HepG2 (cell line): ENCODE measurements around the gene ARHGEF10L. TPM values are rescaled to one million over a fixed set of nuclear protein-coding genes. Genes with fewer than 3 reads are reported as not detected.

Experiments used
- ATAC-seq: fragments of 200-7000 bp; cut with Tn5 transposase; 3 replicates; pipeline ENCODE4 v1.9.1; 2020; ENCODE audit warnings: mild to moderate bottlenecking, moderate library complexity
- BruUV-seq: library from RNA; stranded (reverse); fragments of 400-500 nt; replicated peaks from 2 replicates; lab custom pipeline; 2021; lab: Mats Ljungman, UMichigan
- CTCF ChIA-PET: fragments of 300-600 bp; formaldehyde crosslinking; extraction: SDS; loops from one replicate; lab custom pipeline; 2021; ENCODE audit warnings: low total read pairs, inconsistent platforms, low intra/inter-chr PET ratio; lab: Yijun Ruan, JAX
- POLR2A ChIA-PET: fragments of 350-600 bp; sonication (Branson Sonifier 250); formaldehyde crosslinking; loops from one replicate; lab custom pipeline; 2020; ENCODE audit warnings: antibody characterized with exemption, inconsistent platforms; lab: Yijun Ruan, JAX
- DNase-seq: peaks from one replicate; pipeline ENCODE4 v3.0.0-alpha.2; 2015; ENCODE audit warnings: low spot score
- FAIRE-seq: peaks from 3 replicates; lab custom pipeline; 2011; peaks lifted over from hg19 to GRCh38; lab: Jason Lieb, UNC
- H2AFZ ChIP-seq: one replicate; pipeline ENCODE4 v1.6.1; 2011; ENCODE audit warnings: low read length, inconsistent platforms
- H3K27ac ChIP-seq: fragments of 300-600 bp; 3 replicates; pipeline ENCODE4 v1.8.0; 2011; ENCODE audit warnings: mixed run types, mild to moderate bottlenecking, mixed read lengths, low read length, inconsistent platforms; ENCODE audit not compliant: insufficient read depth; ENCODE audit errors: extremely low read length
- H3K27me3 ChIP-seq, 2 experiments: fragments of 200-600 bp in 1 of 2; 2 replicates in 1 of 2; 3 replicates in 1 of 2; pipeline versions ENCODE4 v1.6.0 to v1.8.0; 2011; ENCODE audit warnings: low read length in 2 of 2, mild to moderate bottlenecking in 2 of 2, moderate library complexity in 2 of 2, inconsistent platforms in 1 of 2; ENCODE audit not compliant: insufficient read depth in 2 of 2, control insufficient read depth in 1 of 2
- H3K36me3 ChIP-seq, 2 experiments: fragments of 200-600 bp in 1 of 2; replicated peaks in 1 of 2; 2 replicates in 1 of 2; 3 replicates in 1 of 2; pipeline versions ENCODE4 v1.5.1 to v1.8.0; 2011; ENCODE audit warnings: low read length in 2 of 2, inconsistent platforms in 1 of 2; ENCODE audit not compliant: insufficient read depth in 2 of 2, control insufficient read depth in 1 of 2
- H3K4me1 ChIP-seq: 2 replicates; pipeline ENCODE4 v1.5.1; 2012; ENCODE audit warnings: low read length, inconsistent platforms; ENCODE audit not compliant: insufficient read depth
- H3K4me2 ChIP-seq: 2 replicates; pipeline ENCODE4 v1.6.0; 2011; ENCODE audit warnings: low read depth, low read length, inconsistent platforms
- H3K4me3 ChIP-seq, 3 experiments: fragments of 200-600 bp in 1 of 3; sonication (generic), shearing (Covaris generic) in 1 of 3; replicated peaks in 1 of 3; 2 replicates each; pipeline ENCODE4 v1.5.1; 2011 to 2016; ENCODE audit warnings: low read length in 3 of 3, inconsistent platforms in 2 of 3, low read depth in 2 of 3, mild to moderate bottlenecking in 2 of 3, control low read depth in 1 of 3, mixed read lengths in 1 of 3; ENCODE audit not compliant: insufficient read depth in 1 of 3
- H3K79me2 ChIP-seq: one replicate; pipeline ENCODE4 v1.6.1; 2011; ENCODE audit warnings: low read length, inconsistent platforms; ENCODE audit not compliant: insufficient read depth
- H3K9ac ChIP-seq: 2 replicates; pipeline ENCODE4 v1.6.0; 2011; ENCODE audit warnings: mild to moderate bottlenecking, low read depth, low read length, inconsistent platforms; ENCODE audit not compliant: insufficient read depth
- H3K9me3 ChIP-seq: 2 replicates; pipeline ENCODE4 v1.5.1; 2012; ENCODE audit warnings: mild to moderate bottlenecking, low read length
- H4K20me1 ChIP-seq: 2 replicates; pipeline ENCODE4 v1.6.0; 2011; ENCODE audit warnings: inconsistent platforms, mild to moderate bottlenecking, low read length, moderate library complexity; ENCODE audit not compliant: insufficient read depth
- REXO4 ChIP-seq: sonication (generic); formaldehyde crosslinking; IDR thresholded peaks from 2 replicates; pipeline ENCODE4 v1.8.0; 2022; ENCODE audit warnings: missing genetic modification reagents, mild to moderate bottlenecking, borderline replicate concordance
- ZNF629 ChIP-seq: sonication (generic); formaldehyde crosslinking; conservative IDR thresholded peaks from 2 replicates; pipeline ENCODE4 v1.5.0; 2020; ENCODE audit warnings: missing genetic modification reagents
- ZNF652 ChIP-seq: IDR thresholded peaks from 2 replicates; pipeline ENCODE4 v1.6.1; 2016; ENCODE audit warnings: low read depth, borderline replicate concordance
- ZNF768 ChIP-seq: sonication (generic); formaldehyde crosslinking; IDR thresholded peaks from 2 replicates; pipeline ENCODE4 v1.4.0; 2020; ENCODE audit warnings: missing genetic modification reagents
- WGBS: methylation state at CpG from one replicate; pipeline ENCODE4 v1.1.6; 2017; ENCODE audit warnings: low lambda C conversion rate; 5-methylcytosine and 5-hydroxymethylcytosine counted together
- in situ Hi-C: cut with HindIII; loops from 2 replicates; pipeline ENCODE4 v1.10.0; 2017; ENCODE audit warnings: low pct_unique_long_range_greater_than_20kb; ENCODE audit not compliant: extremely low pct_ligation_motif_present
- intact Hi-C: fragments of 100-400 bp; cut with micrococcal nuclease; formaldehyde crosslinking; loops from one replicate; pipeline ENCODE4 v1.10.0; 2022; ENCODE audit not compliant: unreplicated experiment
- polyA plus RNA-seq, 8 experiments: library from polyadenylated mRNA; depleted of rRNA in 3 of 8; stranded (reverse) in 7 of 8; unstranded in 1 of 8; fragments of >200 nt; fragmentation: Illumina TruSeq in 4 of 8; extraction: Trizol in 4 of 8; gene quantifications; 2 replicates each; pipeline versions ENCODE4 v1.2.1 to v1.2.3, GENCODE V29; 2011 to 2016; ENCODE audit warnings: low read depth in 4 of 8, missing spikeins in 1 of 8, mixed read lengths in 1 of 8; ENCODE audit not compliant: insufficient read depth in 1 of 8
- total RNA-seq, 5 experiments: library from RNA; depleted of rRNA; stranded (reverse); fragments of >200 nt; fragmentation: Illumina TruSeq; extraction: Trizol; gene quantifications; 2 replicates each; pipeline ENCODE4 v1.2.3, GENCODE V29; 2016; ENCODE audit warnings: low read depth in 1 of 5

Gene ARHGEF10L
- total and polyA plus RNA-seq, 2 of the 13 experiments (the other 11 are each of a cell fraction or from before 2014, with no cell fraction given) = 46.5 to 78.3 TPM

DNA sequence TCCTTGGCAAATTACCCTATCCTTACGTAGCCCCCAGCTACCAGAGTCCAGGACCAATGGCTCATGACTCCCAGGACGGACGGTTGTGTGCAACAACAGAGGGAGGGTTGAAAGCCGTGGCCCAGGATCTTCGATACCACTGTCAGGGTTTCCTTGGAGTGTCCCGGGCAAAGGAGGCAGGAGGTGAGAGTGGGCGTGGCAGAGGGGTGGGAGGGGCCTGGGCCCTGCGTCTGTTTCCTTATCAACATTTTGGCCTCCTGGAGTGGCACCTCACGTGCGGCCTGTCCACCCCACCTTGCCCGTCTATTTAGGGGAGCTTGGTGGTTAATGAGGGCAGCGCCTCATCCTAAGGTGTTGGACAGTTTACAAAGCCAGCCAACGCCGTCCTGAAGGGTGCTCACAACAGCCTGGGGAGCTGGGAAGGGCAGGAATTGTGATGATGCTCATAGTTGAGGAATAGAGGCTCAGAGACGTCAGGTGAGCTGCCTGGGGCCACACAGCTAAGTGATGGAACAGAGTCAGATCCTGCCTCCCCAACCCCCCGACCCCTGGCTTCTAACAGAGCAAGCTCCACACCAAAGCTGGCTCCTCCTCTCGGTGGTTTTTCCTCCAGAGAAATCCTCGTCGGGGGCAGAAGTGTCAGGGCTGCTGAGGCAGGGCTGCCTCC is 17.4 kb upstream of the ARHGEF10L start:
- Histone ChIP-seq H3K27ac (no peak overlapping the region), H3K9ac (no peak overlapping the region), H2AFZ (no peak overlapping the region), H3K79me2 (no peaks in the 10 kb centered on the region), H4K20me1 (no peaks in the 10 kb centered on the region), H3K27me3 (peaks cover 3 to 25% of the 10 kb centered on the region in 2 experiments; a peak in 4 of 5 replicates), H3K36me3 (no peaks in the 10 kb centered on the region), H3K4me2 (no peak overlapping the region), H3K4me1 (peaks cover 8% of the 10 kb centered on the region), H3K9me3 (no peaks in the 10 kb centered on the region), H3K4me3 (no peak overlapping the region)
- ChIA-PET CTCF (no interaction called here), POLR2A (interaction anchor here (0.7 to 1.2 kb wide), 2 partner anchors 27 to 66 kb away, joined by 3 read pairs; no protein-coding TSS in a partner anchor)
- no peak for DNase-seq
- intact Hi-C loops = no loop called here
- ATAC-seq = no peak
- BruUV-seq = no TSS peak
- TF ChIP-seq ZNF768 = peak; percentile 91
- no peak for TF ChIP-seq ZNF652 (CRISPR knock-in tag)
- no peak for FAIRE-seq
- whole genome bisulfite sequencing = 52% methylated on average over 11 of the region's 19 CpGs
- in situ Hi-C loops = no loop called here

DNA sequence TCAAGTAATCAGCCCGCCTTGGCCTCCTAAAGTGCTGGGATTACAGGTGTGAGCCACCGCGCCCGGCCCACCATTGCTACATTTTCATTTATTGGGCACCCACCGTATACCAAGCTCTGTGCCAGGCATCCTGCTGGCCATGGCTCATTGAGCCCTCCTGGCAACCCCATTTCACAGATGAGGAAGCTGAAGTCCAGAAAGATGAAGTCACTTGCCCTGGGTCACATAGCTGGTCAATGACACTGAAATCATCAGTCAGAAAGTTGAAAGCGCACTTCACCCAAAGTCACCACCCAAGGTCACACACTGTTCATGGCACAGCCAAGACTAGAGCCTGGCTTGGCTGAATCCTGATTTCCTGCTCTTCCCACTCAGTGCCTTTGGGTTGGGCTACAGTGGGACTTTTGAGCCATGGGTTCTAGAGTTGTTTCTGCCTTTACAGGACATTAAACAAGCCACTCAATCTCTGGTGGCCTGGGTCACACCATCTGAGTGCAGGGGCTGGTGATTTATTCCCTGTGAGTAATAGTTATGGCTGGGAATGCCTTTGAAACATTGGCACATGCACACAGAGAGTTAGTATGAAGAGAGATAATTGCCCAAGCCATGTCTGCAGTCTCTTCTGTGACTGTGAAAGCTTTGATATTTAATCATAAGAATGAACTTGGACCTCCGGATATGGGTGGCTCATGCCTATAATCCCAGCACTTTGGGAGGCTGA is 16.0 kb upstream of the ARHGEF10L start:
- TF ChIP-seq REXO4 (CRISPR knock-in tag) (no peak), ZNF629 (CRISPR knock-in tag) (peak; percentile 68)
- ChIA-PET POLR2A (no interaction called here), CTCF (no interaction called here)
- Histone ChIP-seq H4K20me1 (no peaks in the 10 kb centered on the region), H2AFZ (no peak overlapping the region), H3K9me3 (no peaks in the 10 kb centered on the region), H3K4me2 (no peak overlapping the region), H3K27me3 (peaks cover 5 to 28% of the 10 kb centered on the region in 2 experiments; a peak in 4 of 5 replicates), H3K27ac (no peak overlapping the region), H3K9ac (no peak overlapping the region), H3K79me2 (no peaks in the 10 kb centered on the region), H3K4me1 (peaks cover 10% of the 10 kb centered on the region), H3K4me3 (no peak overlapping the region), H3K36me3 (no peaks in the 10 kb centered on the region)
- DNase-seq = no peak
- no TSS peak for BruUV-seq
- FAIRE-seq = no peak
- in situ Hi-C loops = no loop called here
- no peak for ATAC-seq
- intact Hi-C loops = no loop called here
- 75% methylated on average over 6 of the region's 7 CpGs for WGBS
